Parathyroid adenoma (tissue), 2 donors: ENCODE data around the gene FNBP1.

Experiments used
- H2AFZ ChIP-seq: fragments of 300-600 bp; sonication (generic); one replicate; pipeline ENCODE4 v1.7.0; 2017; ENCODE audit warnings: antibody characterized with exemption, mild to moderate bottlenecking
- H3K27ac ChIP-seq: fragments of 300-600 bp; sonication (generic); one replicate; pipeline ENCODE4 v1.7.0; 2017
- H3K27me3 ChIP-seq: fragments of 300-600 bp; sonication (generic); one replicate; pipeline ENCODE4 v1.7.0; 2017; ENCODE audit warnings: low read length; ENCODE audit not compliant: control insufficient read depth, insufficient read depth
- H3K36me3 ChIP-seq: fragments of 300-600 bp; sonication (generic); one replicate; pipeline ENCODE4 v1.7.0; 2017; ENCODE audit warnings: low read length; ENCODE audit not compliant: control insufficient read depth, insufficient read depth
- H3K4me1 ChIP-seq: fragments of 300-600 bp; sonication (generic); one replicate; pipeline ENCODE4 v1.7.0; 2017; ENCODE audit warnings: control low read depth
- H3K4me2 ChIP-seq: fragments of 300-600 bp; sonication (generic); one replicate; pipeline ENCODE4 v1.7.0; 2017; ENCODE audit warnings: low read length
- H3K4me3 ChIP-seq: fragments of 300-600 bp; sonication (generic); one replicate; pipeline ENCODE4 v1.7.0; 2017; ENCODE audit warnings: low read depth, low read length
- H3K79me2 ChIP-seq: fragments of 300-600 bp; sonication (generic); one replicate; pipeline ENCODE4 v1.7.0; 2017; ENCODE audit warnings: control low read depth
- H3K9ac ChIP-seq: fragments of 300-600 bp; sonication (generic); one replicate; pipeline ENCODE4 v1.7.0; 2017; ENCODE audit warnings: mild to moderate bottlenecking
- H3K9me3 ChIP-seq: fragments of 300-600 bp; sonication (generic); one replicate; pipeline ENCODE4 v1.7.0; 2017; ENCODE audit warnings: low read length; ENCODE audit not compliant: control insufficient read depth
- CTCF ChIP-seq: fragments of 300-600 bp; sonication (generic); IDR thresholded peaks from one replicate; pipeline ENCODE4 v1.7.0; 2017; ENCODE audit warnings: antibody characterized with exemption, mild to moderate bottlenecking
- donor health status: primary hyperparathyroidism.

The FNBP1 gene

GRCh38 chr9:129865668-129866320 is 177.2 kb downstream of the FNBP1 start:
- Histone ChIP-seq H3K4me3 (no peak overlapping the region), H3K27me3 (no peaks in the 10 kb centered on the region), H3K79me2 (no peaks in the 10 kb centered on the region), H3K27ac (no peak overlapping the region), H3K4me2 (no peak overlapping the region), H3K4me1 (no peaks in the 10 kb centered on the region), H3K36me3 (no peaks in the 10 kb centered on the region), H2AFZ (no peak overlapping the region), H3K9ac (no peak overlapping the region), H3K9me3 (no peaks in the 10 kb centered on the region)
- no peak for TF ChIP-seq CTCF

DNA sequence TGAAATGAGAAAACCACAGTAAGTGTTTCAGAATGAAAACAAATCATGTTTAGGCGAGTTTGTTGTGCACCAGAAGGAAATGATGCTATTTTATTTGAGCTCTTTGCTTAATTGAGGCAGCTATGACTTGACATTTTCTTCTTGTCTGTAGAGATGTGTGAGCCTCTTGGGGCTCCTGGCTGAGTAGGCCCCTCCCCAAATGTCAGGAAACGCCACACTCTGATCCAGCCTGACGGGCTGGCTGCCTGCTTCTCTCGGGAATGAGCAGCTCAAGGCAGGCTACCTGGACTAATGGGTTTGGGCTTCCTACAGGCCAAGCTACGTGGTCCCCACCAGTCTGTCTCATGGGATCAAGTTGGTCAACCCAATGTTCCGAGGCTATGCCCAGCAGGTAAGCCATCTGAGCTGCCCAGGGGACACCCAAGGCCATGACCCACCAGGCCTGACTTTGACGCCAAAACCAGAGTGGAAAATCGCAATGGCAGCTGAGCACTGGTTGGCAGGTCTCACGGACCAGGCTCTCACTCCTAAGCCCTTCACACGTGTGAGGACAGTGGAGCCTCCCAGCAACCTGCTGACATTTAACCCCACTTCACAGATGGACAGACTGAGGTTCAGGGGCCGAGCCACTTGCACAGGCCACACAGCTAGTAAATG is 177.9 kb downstream of the FNBP1 start:
- Histone ChIP-seq H3K9ac (no peak overlapping the region), H2AFZ (no peak overlapping the region), H3K4me3 (no peak overlapping the region), H3K9me3 (no peaks in the 10 kb centered on the region), H3K4me1 (no peaks in the 10 kb centered on the region), H3K79me2 (no peaks in the 10 kb centered on the region), H3K27ac (no peak overlapping the region), H3K27me3 (no peaks in the 10 kb centered on the region), H3K4me2 (no peak overlapping the region), H3K36me3 (no peaks in the 10 kb centered on the region)
- no peak for TF ChIP-seq CTCF

- Histone ChIP-seq H3K4me3 (no peak overlapping the region), H3K4me2 (no peak overlapping the region), H3K9me3 (no peaks in the 10 kb centered on the region), H3K36me3 (no peaks in the 10 kb centered on the region), H3K79me2 (no peaks in the 10 kb centered on the region), H3K27ac (no peak overlapping the region), H3K9ac (no peak overlapping the region), H3K27me3 (no peaks in the 10 kb centered on the region), H3K4me1 (no peaks in the 10 kb centered on the region), H2AFZ (no peak overlapping the region)
- no peak for TF ChIP-seq CTCF
Observed at GRCh38 chr9:129863059-129863690, 179.8 kb downstream of the FNBP1 start.

GRCh38 chr9:129861447-129861827 is 181.6 kb downstream of the FNBP1 start:
- no peaks in the 10 kb centered on the region for H3K36me3 ChIP-seq
- TF ChIP-seq CTCF: no peak
- H3K9me3 ChIP-seq: no peaks in the 10 kb centered on the region
- H2AFZ ChIP-seq: no peak overlapping the region
- no peaks in the 10 kb centered on the region for H3K27me3 ChIP-seq
- no peaks in the 10 kb centered on the region for H3K4me1 ChIP-seq
- H3K4me2 ChIP-seq: no peak overlapping the region
- H3K4me3 ChIP-seq: no peak overlapping the region
- no peaks in the 10 kb centered on the region for H3K79me2 ChIP-seq
- H3K9ac ChIP-seq: no peak overlapping the region
- H3K27ac ChIP-seq: no peak overlapping the region
